HEK293 (cell line): ENCODE measurements around the gene TMEM145.
A peak's percentile ranks its signal among the peaks of the same experiment; 100 is the strongest.

Experiments used
- EGR2 ChIP-seq: fragments of 450-650 bp; formaldehyde crosslinking; IDR thresholded peaks from 2 replicates; pipeline ENCODE4 v1.5.1; 2016; ENCODE audit warnings: low read depth, missing biosample characterization, missing genetic modification characterization
- GLI2 ChIP-seq: fragments of 450-650 bp; formaldehyde crosslinking; IDR thresholded peaks from 2 replicates; pipeline ENCODE4; 2017; ENCODE audit warnings: missing biosample characterization, missing genetic modification characterization, low read depth, borderline replicate concordance
- GLIS1 ChIP-seq: fragments of 450-650 bp; formaldehyde crosslinking; IDR thresholded peaks from 2 replicates; pipeline ENCODE4 v1.5.1; 2016; ENCODE audit warnings: missing biosample characterization, missing genetic modification characterization
- IKZF3 ChIP-seq: fragments of 450-650 bp; IDR thresholded peaks from 2 replicates; pipeline ENCODE4 v1.5.0; 2018; ENCODE audit warnings: missing biosample characterization, mild to moderate bottlenecking, missing genetic modification characterization, moderate library complexity
- KLF1 ChIP-seq: fragments of 450-650 bp; formaldehyde crosslinking; IDR thresholded peaks from 2 replicates; pipeline ENCODE4 v1.5.1; 2016; ENCODE audit warnings: missing biosample characterization, missing genetic modification characterization
- KLF8 ChIP-seq: fragments of 450-650 bp; formaldehyde crosslinking; IDR thresholded peaks from 2 replicates; pipeline ENCODE4 v1.5.1; 2016; ENCODE audit warnings: missing biosample characterization, missing genetic modification characterization
- KLF9 ChIP-seq: fragments of 450-650 bp; formaldehyde crosslinking; IDR thresholded peaks from 2 replicates; pipeline ENCODE4 v1.5.1; 2016; ENCODE audit warnings: missing biosample characterization, missing genetic modification characterization, low read depth
- REST ChIP-seq: fragments of 450-650 bp; formaldehyde crosslinking; IDR thresholded peaks from 2 replicates; pipeline ENCODE4 v1.5.1; 2016; ENCODE audit warnings: missing biosample characterization, missing genetic modification characterization
- ZBTB17 ChIP-seq: fragments of 450-650 bp; formaldehyde crosslinking; IDR thresholded peaks from 2 replicates; pipeline ENCODE4 v1.5.1; 2016; ENCODE audit warnings: missing biosample characterization, missing genetic modification characterization
- ZBTB20 ChIP-seq: fragments of 450-650 bp; formaldehyde crosslinking; IDR thresholded peaks from 2 replicates; pipeline ENCODE4 v1.5.1; 2016; ENCODE audit warnings: missing biosample characterization, missing genetic modification characterization
- ZBTB44 ChIP-seq: fragments of 450-650 bp; IDR thresholded peaks from 2 replicates; pipeline ENCODE4 v1.5.1; 2018; ENCODE audit warnings: missing biosample characterization, mild to moderate bottlenecking, missing genetic modification characterization
- ZBTB48 ChIP-seq: fragments of 450-650 bp; formaldehyde crosslinking; IDR thresholded peaks from 2 replicates; pipeline ENCODE4 v1.5.1; 2016; ENCODE audit warnings: missing biosample characterization, missing genetic modification characterization
- ZBTB6 ChIP-seq: fragments of 450-650 bp; formaldehyde crosslinking; IDR thresholded peaks from 2 replicates; pipeline ENCODE4 v1.5.1; 2017; ENCODE audit warnings: missing biosample characterization, missing genetic modification characterization
- ZBTB8A ChIP-seq: fragments of 450-650 bp; formaldehyde crosslinking; IDR thresholded peaks from 2 replicates; pipeline ENCODE4 v1.5.1; 2016; ENCODE audit warnings: missing biosample characterization, missing genetic modification characterization
- ZFHX2 ChIP-seq: fragments of 450-650 bp; formaldehyde crosslinking; conservative IDR thresholded peaks from 2 replicates; pipeline ENCODE4 v1.5.1; 2016; ENCODE audit warnings: missing biosample characterization, missing genetic modification characterization
- ZFP3 ChIP-seq: fragments of 450-650 bp; formaldehyde crosslinking; IDR thresholded peaks from 2 replicates; pipeline ENCODE4 v1.5.1; 2016; ENCODE audit warnings: low read depth, missing biosample characterization, missing genetic modification characterization
- ZFP69B ChIP-seq: fragments of 450-650 bp; formaldehyde crosslinking; IDR thresholded peaks from 2 replicates; pipeline ENCODE4 v1.5.1; 2016; ENCODE audit warnings: missing biosample characterization, missing genetic modification characterization
- ZNF121 ChIP-seq: fragments of 450-650 bp; formaldehyde crosslinking; IDR thresholded peaks from 2 replicates; pipeline ENCODE4 v1.5.1; 2016; ENCODE audit warnings: missing biosample characterization, missing genetic modification characterization
- ZNF184 ChIP-seq: fragments of 450-650 bp; IDR thresholded peaks from 2 replicates; pipeline ENCODE4 v1.5.1; 2018; ENCODE audit warnings: missing biosample characterization, mild to moderate bottlenecking, missing genetic modification characterization
- ZNF2 ChIP-seq: fragments of 450-650 bp; formaldehyde crosslinking; IDR thresholded peaks from 2 replicates; pipeline ENCODE4 v1.5.1; 2016; ENCODE audit warnings: missing biosample characterization, missing genetic modification characterization
- ZNF324 ChIP-seq: fragments of 450-650 bp; formaldehyde crosslinking; IDR thresholded peaks from 2 replicates; pipeline ENCODE4 v1.5.1; 2016; ENCODE audit warnings: missing biosample characterization, missing genetic modification characterization
- ZNF335 ChIP-seq: fragments of 450-650 bp; formaldehyde crosslinking; conservative IDR thresholded peaks from 2 replicates; pipeline ENCODE4 v1.5.1; 2016; ENCODE audit warnings: missing biosample characterization, missing genetic modification characterization
- ZNF341 ChIP-seq: fragments of 450-650 bp; formaldehyde crosslinking; IDR thresholded peaks from 2 replicates; pipeline ENCODE4; 2016; ENCODE audit warnings: low read depth, missing biosample characterization, missing genetic modification characterization
- ZNF350 ChIP-seq: fragments of 450-650 bp; formaldehyde crosslinking; IDR thresholded peaks from 2 replicates; pipeline ENCODE4 v1.5.0; 2017; ENCODE audit warnings: missing biosample characterization, mild to moderate bottlenecking, missing genetic modification characterization
- ZNF391 ChIP-seq: fragments of 450-650 bp; formaldehyde crosslinking; IDR thresholded peaks from 2 replicates; pipeline ENCODE4 v1.5.1; 2016; ENCODE audit warnings: low read depth, missing biosample characterization, missing genetic modification characterization, borderline replicate concordance
- ZNF529 ChIP-seq: fragments of 450-650 bp; formaldehyde crosslinking; IDR thresholded peaks from 2 replicates; pipeline ENCODE4 v1.5.1; 2017; ENCODE audit warnings: missing genetic modification characterization, missing biosample characterization; ENCODE audit not compliant: insufficient replicate concordance
- ZNF561 ChIP-seq: fragments of 450-650 bp; IDR thresholded peaks from 2 replicates; pipeline ENCODE4 v1.5.1; 2018; ENCODE audit warnings: missing biosample characterization, missing genetic modification characterization, borderline replicate concordance
- ZNF571 ChIP-seq: fragments of 450-650 bp; formaldehyde crosslinking; IDR thresholded peaks from 2 replicates; pipeline ENCODE4 v1.5.0; 2017; ENCODE audit warnings: missing biosample characterization, missing genetic modification characterization
- ZNF596 ChIP-seq: fragments of 450-650 bp; IDR thresholded peaks from 2 replicates; pipeline ENCODE4 v1.5.0; 2018; ENCODE audit warnings: missing biosample characterization, mild to moderate bottlenecking, missing genetic modification characterization, moderate library complexity
- ZNF600 ChIP-seq: fragments of 450-650 bp; formaldehyde crosslinking; IDR thresholded peaks from 2 replicates; pipeline ENCODE4 v1.5.1; 2016; ENCODE audit warnings: missing biosample characterization, missing genetic modification characterization
- ZNF660 ChIP-seq: fragments of 450-650 bp; IDR thresholded peaks from 2 replicates; pipeline ENCODE4 v1.5.1; 2018; ENCODE audit warnings: missing biosample characterization, mild to moderate bottlenecking, missing genetic modification characterization
- ZNF692 ChIP-seq: fragments of 450-650 bp; formaldehyde crosslinking; IDR thresholded peaks from 2 replicates; pipeline ENCODE4 v1.5.1; 2016; ENCODE audit warnings: missing biosample characterization, missing genetic modification characterization
- ZNF843 ChIP-seq: fragments of 450-650 bp; formaldehyde crosslinking; IDR thresholded peaks from 2 replicates; pipeline ENCODE4 v1.5.1; 2016; ENCODE audit warnings: missing biosample characterization, missing genetic modification characterization

Gene TMEM145

GRCh38 chr19:42313096-42313839 is at the start of gene TMEM145 (continued):
- TF ChIP-seq KLF8 (tag by site-specific recombination) (peak; percentile 70; the same call in 1 of the 2 replicates), REST (tag by site-specific recombination) (peak; percentile 99), ZBTB6 (peak; percentile 80), IKZF3 (tag by site-specific recombination) (peak; percentile 58; the same call in 1 of the 2 replicates), KLF9 (tag by site-specific recombination) (0 out of 2 replicates have a peak, but pooled peaks have one; percentile 21), ZNF561 (peak; percentile 91; the same call in 1 of the 2 replicates), GLIS1 (tag by site-specific recombination) (peak; percentile 94), ZNF341 (peak; percentile 97), ZNF324 (tag by site-specific recombination) (peak; percentile 50; the same call in 1 of the 2 replicates), ZFP69B (tag by site-specific recombination) (peak; percentile 87), ZNF335 (tag by site-specific recombination) (peak; percentile 67), ZBTB8A (tag by site-specific recombination) (peak; percentile 45), ZFHX2 (tag by site-specific recombination) (peak; percentile 34; the same call in 1 of the 2 replicates), GLI2 (tag by site-specific recombination) (no peak), ZFP3 (tag by site-specific recombination) (no peak), ZNF660 (tag by site-specific recombination) (peak; percentile 82; the same call in 1 of the 2 replicates), EGR2 (tag by site-specific recombination) (peak; percentile 17; the same call in 1 of the 2 replicates), ZNF529 (tag by site-specific recombination) (no peak), ZBTB17 (peak; percentile 86), ZNF184 (tag by site-specific recombination) (no peak), ZNF121 (tag by site-specific recombination) (peak; percentile 22; the same call in 1 of the 2 replicates), ZBTB20 (tag by site-specific recombination) (peak; percentile 71), ZNF571 (no peak), ZNF843 (tag by site-specific recombination) (0 out of 2 replicates have a peak, but pooled peaks have one; percentile 10), ZNF596 (tag by site-specific recombination) (peak; percentile 62; the same call in 1 of the 2 replicates), ZNF600 (tag by site-specific recombination) (peak; percentile 74), ZBTB44 (tag by site-specific recombination) (peak; percentile 89), ZNF350 (tag by site-specific recombination) (no peak), ZNF692 (tag by site-specific recombination) (peak; percentile 87), ZNF391 (tag by site-specific recombination) (no peak), ZNF2 (tag by site-specific recombination) (peak; percentile 47; the same call in 1 of the 2 replicates), KLF1 (tag by site-specific recombination) (0 out of 2 replicates have a peak, but pooled peaks have one; percentile 27), ZBTB48 (tag by site-specific recombination) (peak; percentile 93)
